HG02852 (cell line): ENCODE data around the gene MAN2B2.

Experiments used
- ATAC-seq: cut with Tn5 transposase; IDR thresholded peaks from one replicate; pipeline ENCODE4 v1.9.1; 2021; ENCODE audit warnings: mild to moderate bottlenecking, moderate library complexity; ENCODE audit not compliant: unreplicated experiment

The MAN2B2 gene

DNA sequence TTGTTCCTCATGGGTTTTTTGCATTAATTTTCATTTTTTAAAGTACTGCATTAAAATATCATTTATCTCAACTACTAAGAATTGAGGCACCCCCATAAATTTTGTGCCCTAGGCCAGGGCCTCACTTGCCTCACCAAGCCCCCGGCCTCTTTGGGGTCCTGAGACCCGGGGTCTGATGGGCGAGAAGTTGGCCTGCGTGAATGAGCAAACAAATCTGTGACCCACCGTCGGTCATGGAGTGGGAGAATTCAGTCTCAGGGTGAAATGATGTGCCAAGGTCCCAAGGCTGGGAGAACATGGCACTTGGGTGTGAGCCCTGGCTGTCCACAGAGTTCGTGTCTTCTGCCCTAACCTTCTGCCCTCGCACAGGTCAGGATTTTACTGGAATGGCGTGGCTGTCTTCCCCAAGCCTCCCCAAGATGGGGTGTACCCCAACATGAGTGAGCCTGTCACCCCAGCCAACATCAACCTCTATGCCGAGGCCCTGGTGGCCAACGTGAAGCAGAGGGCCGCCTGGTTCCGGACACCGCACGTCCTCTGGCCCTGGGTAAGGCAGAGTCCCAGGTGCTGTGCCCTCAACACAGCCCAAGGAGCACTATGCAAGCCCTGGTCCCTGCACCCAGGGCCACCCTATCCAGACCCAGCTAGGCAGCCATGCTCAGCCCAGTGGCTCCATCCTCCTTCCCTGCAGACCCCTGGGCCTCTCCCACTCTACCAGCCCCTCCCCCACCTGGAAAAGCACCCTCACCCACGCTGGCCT lies 18.0 kb downstream of the MAN2B2 start:
- no peak for ATAC-seq

DNA sequence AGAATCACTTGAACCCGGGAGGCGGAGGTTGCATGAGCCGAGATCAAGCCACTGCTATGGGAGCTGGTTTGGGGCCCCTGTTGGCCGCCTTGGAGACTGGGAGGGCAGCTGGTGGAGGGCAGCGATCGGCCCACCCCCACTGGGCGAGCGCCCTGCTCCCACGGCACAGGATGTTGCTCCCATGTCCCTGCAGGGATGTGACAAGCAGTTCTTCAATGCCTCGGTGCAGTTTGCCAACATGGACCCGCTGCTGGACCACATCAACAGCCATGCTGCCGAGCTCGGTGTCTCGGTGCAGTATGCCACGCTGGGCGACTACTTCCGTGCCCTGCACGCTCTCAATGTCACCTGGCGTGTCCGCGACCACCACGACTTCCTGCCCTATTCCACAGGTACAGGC lies 19.4 kb downstream of the MAN2B2 start:
- no peak for ATAC-seq

DNA sequence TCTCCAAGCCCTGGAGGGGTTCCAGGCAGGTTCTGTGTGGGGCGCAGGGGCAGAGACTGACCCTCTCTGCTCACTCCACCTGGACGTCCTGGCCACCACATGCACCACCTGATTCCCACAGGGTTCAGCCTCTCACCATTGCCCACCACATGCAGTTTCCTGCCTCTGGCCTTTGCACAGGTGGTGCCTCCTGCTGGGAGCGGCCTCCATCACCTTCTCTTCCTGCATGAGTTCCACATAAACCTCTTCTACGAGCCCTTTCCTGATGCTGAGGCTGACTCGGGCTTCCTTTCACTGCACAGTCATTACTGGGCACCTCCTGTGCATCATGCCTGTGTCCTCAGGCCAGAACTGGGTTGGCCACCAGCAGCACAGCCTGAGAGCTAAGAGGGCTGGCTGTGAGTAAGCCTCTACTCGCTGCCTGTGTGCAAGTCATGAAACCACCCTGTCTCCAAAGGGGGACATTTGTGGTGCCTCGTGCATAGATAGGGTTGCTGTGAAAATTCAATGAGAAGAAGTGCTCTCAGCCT lies 19.9 kb downstream of the MAN2B2 start:
- ATAC-seq, result no peak

DNA sequence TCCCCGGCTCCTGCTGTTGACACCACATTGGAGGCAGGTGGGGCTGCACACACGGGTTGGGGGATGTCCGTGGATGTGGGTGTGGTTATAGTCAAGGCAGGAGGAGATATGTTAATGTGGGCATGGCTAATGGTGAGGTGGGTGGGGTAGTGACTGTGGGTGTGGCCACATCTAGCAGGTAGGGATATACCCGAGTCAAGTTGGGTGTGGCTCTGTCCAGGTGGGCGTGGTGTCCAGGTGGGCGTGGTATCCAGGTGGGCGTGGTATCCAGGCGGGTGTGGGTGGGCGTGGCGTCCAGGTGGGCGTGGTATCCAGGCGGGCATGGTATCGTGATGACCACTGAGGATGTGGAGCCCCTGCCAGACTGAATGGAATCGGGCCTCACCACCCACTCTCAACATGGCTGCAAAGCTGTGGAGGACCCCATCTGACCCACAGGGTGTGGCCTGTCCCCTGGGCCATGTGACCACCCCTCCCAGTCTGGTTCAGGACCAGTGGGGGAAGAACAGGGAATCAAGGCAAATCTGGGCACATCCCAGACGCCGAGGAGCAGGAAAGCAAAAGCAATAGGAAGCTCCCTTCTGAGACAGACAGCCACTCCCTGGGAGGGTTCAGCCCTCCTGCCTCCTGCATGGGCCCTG lies 21.0 kb downstream of the MAN2B2 start:
- ATAC-seq, result no peak

DNA sequence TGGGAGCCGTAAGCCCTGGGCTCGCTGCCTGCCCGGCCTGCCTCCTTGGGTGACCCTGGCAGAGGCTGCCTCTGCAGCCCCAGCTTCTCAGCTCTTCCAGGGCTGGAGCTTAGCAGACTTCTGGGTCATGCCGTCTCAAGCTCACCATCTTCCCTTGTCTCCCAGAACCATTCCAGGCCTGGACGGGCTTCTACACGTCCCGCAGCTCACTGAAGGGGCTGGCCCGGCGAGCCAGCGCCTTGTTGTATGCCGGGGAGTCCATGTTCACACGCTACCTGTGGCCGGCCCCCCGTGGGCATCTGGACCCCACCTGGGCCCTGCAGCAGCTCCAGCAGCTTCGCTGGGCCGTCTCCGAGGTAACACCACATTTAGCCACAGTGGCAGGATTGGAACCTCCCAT lies 22.0 kb downstream of the MAN2B2 start:
- no peak for ATAC-seq

DNA sequence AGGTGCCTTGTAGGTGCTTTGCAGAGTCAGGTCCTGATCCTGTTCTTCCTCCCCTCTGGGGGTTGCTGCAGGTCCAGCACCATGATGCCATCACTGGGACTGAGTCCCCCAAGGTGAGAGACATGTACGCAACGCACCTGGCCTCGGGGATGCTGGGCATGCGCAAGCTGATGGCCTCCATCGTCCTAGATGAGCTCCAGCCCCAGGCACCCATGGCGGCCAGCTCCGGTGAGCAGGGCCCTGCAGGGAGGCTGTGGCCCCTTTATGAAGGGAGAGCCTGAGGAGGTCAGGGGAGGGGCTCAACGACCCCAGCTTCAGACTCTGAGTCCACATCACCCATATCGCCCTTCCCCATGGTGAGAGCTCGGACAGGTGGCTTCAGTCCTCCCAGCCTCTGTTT lies 23.1 kb downstream of the MAN2B2 start:
- ATAC-seq, result no peak

DNA sequence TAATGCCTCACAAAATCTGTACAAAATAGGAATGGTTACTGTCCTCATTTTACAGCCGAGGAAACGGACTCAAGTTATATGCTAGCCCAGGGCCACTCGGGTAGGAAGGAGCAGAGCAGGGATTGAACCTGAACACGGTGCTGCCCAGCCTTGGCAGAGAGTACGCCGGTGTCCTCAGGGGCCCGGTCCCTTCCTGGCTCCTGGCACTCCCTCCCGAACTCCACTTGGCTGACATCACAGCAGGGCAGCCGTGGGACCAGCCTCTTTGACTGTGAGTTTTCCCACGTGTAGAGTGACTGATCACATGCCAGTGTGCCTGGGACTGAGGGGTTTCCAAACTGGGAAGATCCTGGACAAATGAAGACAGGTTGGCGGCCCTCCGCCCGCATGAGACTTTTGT lies 23.7 kb downstream of the MAN2B2 start:
- ATAC-seq, result no peak

DNA sequence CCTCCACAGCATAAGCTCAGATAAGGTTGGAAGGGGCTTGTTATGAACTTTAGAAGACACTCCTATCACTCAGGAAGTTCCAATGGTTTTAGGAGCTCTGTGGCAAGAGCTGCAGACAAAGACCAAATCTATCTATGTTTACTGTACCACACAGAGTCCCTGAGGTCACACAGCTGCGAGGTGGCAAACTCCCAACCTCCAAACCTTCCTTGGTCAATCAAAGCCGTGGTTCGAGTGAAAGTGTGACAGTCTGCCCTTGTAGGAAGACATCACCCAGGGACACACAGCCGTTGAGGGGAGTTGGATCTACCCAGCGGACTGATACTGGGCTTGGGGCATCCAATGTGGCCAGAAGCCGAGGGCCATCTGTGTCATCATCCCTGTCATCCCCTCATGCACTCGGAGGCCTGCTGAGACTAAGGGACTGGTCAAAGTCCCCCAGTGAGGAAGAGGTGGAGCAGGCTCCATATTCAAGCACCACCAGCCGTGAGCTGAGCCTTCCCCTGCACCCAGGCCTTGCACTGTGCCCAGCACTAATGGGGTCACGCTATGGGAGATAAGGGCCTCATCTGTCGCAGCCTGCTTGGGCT lies 26.8 kb downstream of the MAN2B2 start:
- no peak for ATAC-seq

DNA sequence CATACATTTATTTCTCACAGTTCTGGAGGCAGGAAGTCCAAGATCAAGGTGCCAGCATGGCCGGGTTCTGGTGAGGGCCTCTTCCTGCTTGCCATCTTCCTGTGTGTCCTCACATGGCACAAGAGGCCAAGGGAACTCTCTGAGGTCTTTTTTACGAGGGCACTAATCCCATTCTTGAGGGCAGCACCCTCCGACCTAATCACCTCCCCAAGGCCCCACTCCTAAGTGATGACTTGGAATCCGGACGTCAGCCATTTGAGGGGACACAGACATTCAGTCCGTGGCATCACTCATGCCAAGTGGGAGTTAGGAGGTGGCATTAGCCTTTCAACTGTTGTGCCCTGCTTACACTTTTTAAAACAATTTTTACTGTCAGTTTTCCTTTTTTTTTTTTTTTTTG lies 27.3 kb downstream of the MAN2B2 start:
- no peak for ATAC-seq

DNA sequence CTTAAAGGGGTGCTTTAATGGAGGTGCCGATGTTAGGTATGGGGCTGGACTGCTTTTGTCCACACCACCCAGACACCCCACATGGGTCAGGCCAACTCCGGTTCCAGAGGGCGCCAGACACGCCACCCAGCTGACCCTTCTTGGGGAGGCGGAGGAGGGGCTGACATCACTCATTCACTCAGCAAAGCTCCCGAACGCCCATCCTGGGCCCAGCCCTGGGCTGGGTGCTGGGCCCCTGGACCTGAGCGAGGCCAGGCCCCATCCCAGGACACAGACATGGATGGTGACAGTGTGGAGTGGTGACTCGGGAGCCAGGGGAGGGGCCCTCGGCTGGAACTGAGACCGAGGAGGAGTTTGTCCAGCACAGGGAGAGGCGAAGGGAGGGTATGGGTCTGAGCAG lies 28.1 kb downstream of the MAN2B2 start:
- no peak for ATAC-seq

DNA sequence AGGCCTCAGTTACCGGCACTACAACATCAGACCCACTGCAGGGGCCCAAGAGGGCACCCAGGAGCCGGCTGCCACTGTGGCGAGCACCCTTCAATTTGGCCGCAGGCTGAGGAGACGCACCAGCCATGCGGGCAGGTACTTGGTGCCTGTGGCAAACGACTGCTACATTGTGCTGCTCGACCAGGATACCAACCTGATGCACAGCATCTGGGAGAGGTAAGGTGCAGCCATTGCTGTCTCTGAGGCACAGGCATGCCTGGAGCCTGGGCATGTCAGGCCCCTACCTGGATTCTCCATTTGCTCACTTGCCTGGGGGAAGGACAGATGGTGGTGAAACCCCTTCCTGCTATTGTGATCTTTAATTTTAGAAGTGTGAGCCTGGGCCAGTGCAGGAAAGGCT lies 30.1 kb downstream of the MAN2B2 start:
- ATAC-seq, result no peak

DNA sequence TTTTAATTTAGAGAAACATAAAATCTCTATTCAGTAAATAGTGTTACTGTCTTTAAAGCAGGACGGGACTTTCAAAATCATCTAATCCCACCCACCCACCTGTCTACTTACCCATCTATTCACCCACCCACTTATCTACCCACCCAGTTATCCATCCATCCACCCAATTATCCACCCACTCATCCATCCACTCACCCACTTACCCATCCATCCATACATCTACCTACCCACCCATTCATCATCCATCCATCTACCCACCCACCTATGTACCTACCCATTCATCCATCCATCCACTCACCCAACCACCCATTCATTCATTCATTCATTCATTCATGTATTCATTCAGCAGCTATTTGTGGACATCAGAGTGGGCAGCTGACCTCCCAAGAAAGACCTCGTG lies 30.6 kb downstream of the MAN2B2 start:
- no peak for ATAC-seq

DNA sequence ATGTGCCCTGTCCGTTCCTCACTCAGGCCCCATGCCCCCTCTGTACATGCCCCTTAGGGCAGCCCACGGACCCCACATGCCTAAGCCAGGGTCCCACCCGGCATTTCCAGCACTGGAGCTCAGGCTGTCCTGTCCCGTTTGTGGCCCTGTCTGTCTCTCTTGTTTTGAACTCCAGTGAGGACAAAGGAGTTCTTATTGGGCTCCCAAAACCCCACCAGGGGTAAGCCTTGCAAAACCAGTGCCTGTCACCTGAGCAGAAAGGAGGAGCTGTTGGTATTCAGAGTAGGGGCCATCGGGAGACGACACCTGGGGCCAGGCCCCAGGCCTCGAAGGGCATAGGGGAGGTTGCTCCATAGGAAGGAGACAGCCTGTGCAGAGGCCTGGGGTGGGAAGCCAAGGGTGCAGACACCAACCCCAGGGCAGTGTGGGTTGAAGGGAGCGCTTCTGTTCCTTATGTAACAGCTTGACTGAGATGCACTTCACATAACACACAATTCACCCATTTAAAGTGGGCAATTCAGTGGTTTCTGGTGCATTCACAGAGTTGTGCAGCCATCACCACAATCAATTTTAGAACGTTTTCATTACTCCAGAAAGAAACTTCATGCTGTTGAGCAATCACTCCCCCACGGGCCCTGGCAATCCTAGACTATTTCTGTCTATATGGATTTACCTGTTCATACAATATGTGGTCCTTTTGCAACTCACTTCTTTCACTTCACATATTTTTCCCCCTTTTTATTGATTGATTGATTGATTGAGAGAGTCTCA lies 31.7 kb downstream of the MAN2B2 start:
- no peak for ATAC-seq

DNA sequence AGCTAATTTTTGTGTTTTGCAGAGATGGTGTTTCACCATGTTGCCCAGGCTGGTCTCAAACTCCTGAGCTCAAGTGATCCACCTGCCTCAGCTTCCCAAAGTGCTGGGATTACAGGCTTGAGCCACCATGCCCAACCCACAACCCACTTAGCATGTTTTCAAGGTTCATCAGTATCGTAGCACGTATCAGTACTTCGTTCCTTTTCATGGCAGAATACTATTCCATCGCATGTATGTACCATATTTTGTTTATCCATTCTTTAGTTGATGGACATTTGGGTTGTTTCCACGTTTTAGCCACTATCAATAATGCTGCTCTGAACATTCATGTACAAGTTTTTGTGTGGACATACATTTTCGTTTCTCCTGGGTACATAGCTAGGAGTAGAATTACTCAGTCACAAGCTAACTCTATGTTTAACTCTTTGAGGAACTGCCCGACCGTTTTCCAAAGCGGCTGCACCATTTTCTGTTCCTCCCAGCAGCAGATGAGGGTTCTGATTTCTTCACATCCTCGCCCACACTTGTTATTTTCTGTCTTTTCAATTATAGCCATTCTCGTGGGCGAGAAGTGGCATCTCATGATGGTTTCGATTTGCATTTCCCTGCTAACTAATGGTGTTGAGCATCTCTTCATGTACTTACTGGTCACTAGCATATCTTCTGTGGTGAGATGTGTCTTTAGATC lies 32.5 kb downstream of the MAN2B2 start:
- ATAC-seq, result no peak

DNA sequence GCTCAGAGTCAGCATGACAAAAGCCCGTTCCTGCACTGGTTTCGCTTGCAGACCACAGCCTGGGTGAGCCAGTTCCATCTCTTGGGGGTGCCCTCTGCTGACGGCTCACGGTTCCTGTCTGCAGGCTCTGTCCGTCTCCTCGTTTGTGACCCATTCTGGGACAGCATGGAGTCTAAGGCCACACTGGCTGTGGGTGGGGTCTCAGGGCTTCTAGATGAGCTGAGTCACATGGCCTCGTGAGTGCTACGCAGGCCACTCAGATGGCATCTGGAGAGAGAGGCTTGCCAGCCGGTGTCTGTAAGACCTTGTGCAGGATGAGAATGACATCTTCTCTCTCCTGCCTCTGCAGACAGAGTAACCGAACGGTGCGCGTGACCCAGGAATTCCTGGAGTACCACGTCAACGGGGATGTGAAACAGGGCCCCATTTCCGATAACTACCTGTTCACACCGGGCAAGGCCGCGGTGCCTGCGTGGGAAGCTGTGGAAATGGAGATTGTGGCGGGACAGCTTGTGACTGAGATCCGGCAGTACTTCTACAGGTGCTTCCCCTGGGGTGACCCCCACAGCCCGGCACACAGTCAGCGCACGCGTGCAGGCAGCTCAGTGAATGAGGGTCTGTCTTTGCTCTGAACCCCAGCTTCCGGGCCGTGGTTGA lies 33.9 kb downstream of the MAN2B2 start:
- ATAC-seq, result no peak

DNA sequence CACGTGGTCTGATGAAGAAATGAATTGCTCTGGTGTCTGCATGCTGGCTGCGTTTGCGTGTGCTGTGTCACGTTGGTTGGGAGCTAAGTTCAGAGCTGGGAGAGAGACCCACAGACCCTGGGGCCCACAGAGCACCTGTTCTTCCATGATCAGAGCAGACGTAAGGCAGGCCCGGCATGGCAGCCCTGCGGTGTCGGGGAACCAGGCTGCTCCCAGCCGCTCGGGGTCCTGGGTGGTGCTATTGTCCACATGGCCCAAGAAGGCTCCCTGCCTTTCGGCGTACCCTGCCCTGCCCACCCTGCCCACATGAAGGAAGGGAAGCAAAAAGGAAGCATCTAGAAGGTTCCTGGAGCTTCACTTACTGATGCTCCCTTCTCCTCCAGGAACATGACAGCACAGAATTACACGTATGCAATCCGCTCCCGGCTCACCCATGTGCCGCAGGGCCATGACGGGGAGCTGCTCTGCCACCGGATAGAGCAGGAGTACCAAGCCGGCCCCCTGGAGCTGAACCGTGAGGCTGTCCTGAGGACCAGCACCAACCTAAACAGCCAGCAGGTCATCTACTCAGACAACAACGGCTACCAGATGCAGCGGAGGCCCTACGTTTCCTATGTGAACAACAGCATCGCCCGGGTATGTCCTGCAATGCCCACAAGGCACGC lies 34.6 kb downstream of the MAN2B2 start:
- ATAC-seq, result no peak

DNA sequence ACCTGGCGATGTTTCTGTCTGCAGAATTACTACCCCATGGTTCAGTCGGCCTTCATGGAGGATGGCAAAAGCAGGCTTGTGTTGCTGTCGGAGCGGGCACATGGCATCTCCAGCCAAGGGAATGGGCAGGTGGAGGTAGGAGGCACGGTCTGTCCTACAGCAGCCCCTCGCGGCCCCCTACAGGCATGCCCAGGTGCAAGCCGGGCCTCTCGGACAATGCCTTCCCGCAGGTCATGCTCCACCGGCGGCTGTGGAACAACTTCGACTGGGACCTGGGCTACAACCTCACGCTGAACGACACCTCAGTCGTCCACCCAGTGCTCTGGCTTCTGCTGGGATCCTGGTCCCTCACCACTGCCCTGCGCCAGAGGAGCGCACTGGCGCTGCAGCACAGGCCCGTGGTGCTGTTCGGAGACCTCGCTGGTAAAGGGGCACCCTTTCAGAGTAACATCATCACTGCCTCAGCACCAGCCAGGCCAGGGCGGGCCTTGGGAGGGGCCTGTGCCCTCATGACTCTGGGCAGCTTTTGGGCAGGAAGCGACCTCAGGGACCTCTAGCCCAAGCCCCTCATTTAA lies 36.0 kb downstream of the MAN2B2 start:
- no peak for ATAC-seq

DNA sequence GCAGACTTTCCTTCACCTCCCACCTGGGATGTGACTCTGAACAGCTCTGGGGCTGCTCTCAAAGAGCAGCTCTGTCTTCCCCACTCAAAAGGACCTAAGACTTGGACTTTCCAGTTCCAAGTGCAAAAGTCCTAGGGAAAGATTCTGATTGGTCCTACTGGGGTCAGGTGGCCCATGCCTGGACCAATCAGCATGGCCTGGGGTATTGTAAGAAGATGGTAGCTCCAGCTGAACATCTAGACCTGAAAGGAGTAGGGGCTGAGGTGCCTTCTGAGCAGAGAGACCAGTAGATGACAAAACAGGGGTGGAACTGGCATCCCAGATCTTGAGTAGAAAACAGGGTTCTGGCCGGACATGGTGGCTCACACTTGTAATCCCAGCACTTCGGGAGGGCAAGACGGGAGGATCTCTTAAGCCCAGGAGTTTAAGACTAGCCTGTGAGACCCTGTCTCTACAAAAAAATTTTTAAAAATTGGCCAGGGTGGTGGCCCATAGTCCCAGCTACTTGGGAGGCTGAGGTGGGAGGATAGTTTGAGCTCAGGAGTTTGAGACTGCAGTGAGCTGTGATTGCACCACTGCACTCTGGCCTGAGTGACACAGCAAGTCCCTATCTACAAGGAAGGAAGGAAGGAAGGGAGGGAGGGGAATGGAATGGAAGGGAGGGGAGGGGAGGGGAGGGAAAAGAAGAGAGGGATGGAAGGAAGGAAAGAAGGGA lies 38.1 kb downstream of the MAN2B2 start:
- ATAC-seq, result no peak
